Neuronal stem cell (in vitro differentiated cells): Measurements from ENCODE around the gene TMEM236.

Experiments
- DNase-seq: peaks from one replicate; pipeline ENCODE4 v3.0.0-alpha.2; 2013; ENCODE audit warnings: low spot score
- H2AFZ ChIP-seq: one replicate; pipeline ENCODE4 v1.6.1; 2013; ENCODE audit warnings: mild to moderate bottlenecking, low read length, inconsistent platforms
- H2AK5ac ChIP-seq: 2 replicates; pipeline ENCODE4 v1.6.1; 2013; ENCODE audit warnings: low read depth, mild to moderate bottlenecking, inconsistent platforms, low read length, moderate library complexity, mixed read lengths
- H2BK120ac ChIP-seq: 2 replicates; pipeline ENCODE4 v1.6.1; 2013; ENCODE audit warnings: low read depth, mild to moderate bottlenecking, inconsistent platforms, low read length, moderate library complexity, mixed read lengths
- H2BK12ac ChIP-seq: one replicate; pipeline ENCODE4 v1.6.1; 2013; ENCODE audit warnings: low read length, inconsistent platforms
- H2BK15ac ChIP-seq: 2 replicates; pipeline ENCODE4 v1.6.1; 2013; ENCODE audit warnings: mild to moderate bottlenecking, low read length, inconsistent platforms, mixed read lengths
- H2BK5ac ChIP-seq: one replicate; pipeline ENCODE4 v1.6.1; 2013; ENCODE audit warnings: inconsistent platforms, mild to moderate bottlenecking, low read length, moderate library complexity
- H3K14ac ChIP-seq: one replicate; pipeline ENCODE4 v1.6.1; 2013; ENCODE audit warnings: low read length, inconsistent platforms
- H3K18ac ChIP-seq: 2 replicates; pipeline ENCODE4 v1.6.1; 2013; ENCODE audit warnings: low read length, inconsistent platforms
- H3K23ac ChIP-seq: 2 replicates; pipeline ENCODE4 v1.6.1; 2013; ENCODE audit warnings: low read depth, mild to moderate bottlenecking, mixed read lengths, low read length, inconsistent platforms; ENCODE audit not compliant: poor library complexity
- H3K27ac ChIP-seq: replicated peaks from 3 replicates; pipeline ENCODE4 v1.5.1; 2013; ENCODE audit warnings: low read length, inconsistent platforms
- H3K27me3 ChIP-seq, 3 experiments: 2 replicates each; pipeline ENCODE4 v1.6.1; 2013; ENCODE audit warnings: low read length in 3 of 3, mild to moderate bottlenecking in 2 of 3, inconsistent platforms in 1 of 3, low read depth in 1 of 3, mixed read lengths in 1 of 3, moderate library complexity in 1 of 3; ENCODE audit not compliant: control insufficient read depth in 3 of 3, insufficient read depth in 3 of 3
- H3K36me3 ChIP-seq, 2 donors: replicated peaks in 1 of 2; 2 replicates each; pipeline ENCODE4 v1.6.1; 2013; ENCODE audit warnings: low read length in 2 of 2; ENCODE audit not compliant: control insufficient read depth in 2 of 2, insufficient read depth in 2 of 2
- H3K4ac ChIP-seq: 2 replicates; pipeline ENCODE4 v1.6.1; 2013; ENCODE audit warnings: inconsistent platforms, mild to moderate bottlenecking, low read length, moderate library complexity
- H3K4me1 ChIP-seq, 2 donors: 1 replicate in 1 of 2; 2 replicates in 1 of 2; pipeline ENCODE4 v1.6.1; 2013; ENCODE audit warnings: low read length in 2 of 2, low read depth in 1 of 2; ENCODE audit not compliant: control insufficient read depth in 2 of 2, insufficient read depth in 1 of 2
- H3K4me2 ChIP-seq: one replicate; pipeline ENCODE4 v1.6.1; 2013; ENCODE audit warnings: mild to moderate bottlenecking, low read length, inconsistent platforms; ENCODE audit not compliant: insufficient read depth, poor library complexity, severe bottlenecking
- H3K4me3 ChIP-seq, 2 donors: 2 replicates each; pipeline ENCODE4 v1.5.1; 2013; ENCODE audit warnings: low read length in 2 of 2, mild to moderate bottlenecking in 2 of 2, inconsistent platforms in 1 of 2, moderate library complexity in 1 of 2
- H3K79me1 ChIP-seq: one replicate; pipeline ENCODE4 v1.6.1; 2013; ENCODE audit warnings: low read depth, mild to moderate bottlenecking, inconsistent platforms, low read length, moderate library complexity
- H3K9ac ChIP-seq: one replicate; pipeline ENCODE4 v1.6.1; 2013; ENCODE audit warnings: mild to moderate bottlenecking, low read depth, low read length, inconsistent platforms; ENCODE audit not compliant: poor library complexity
- H3K9me3 ChIP-seq, 2 donors: replicated peaks in 1 of 2; 2 replicates each; pipeline versions ENCODE3 to v1.6.1; 2013; ENCODE audit warnings: low read length in 2 of 2, mild to moderate bottlenecking in 2 of 2, inconsistent platforms in 1 of 2, low read depth in 1 of 2, mixed read lengths in 1 of 2, moderate library complexity in 1 of 2; ENCODE audit not compliant: control insufficient read depth in 2 of 2, insufficient read depth in 1 of 2
- H4K8ac ChIP-seq: one replicate; pipeline ENCODE4 v1.6.1; 2013; ENCODE audit warnings: low read depth, mild to moderate bottlenecking, inconsistent platforms, low read length, moderate library complexity
- H4K91ac ChIP-seq: one replicate; pipeline ENCODE4 v1.6.1; 2013; ENCODE audit warnings: low read length, low read depth, mild to moderate bottlenecking, inconsistent platforms; ENCODE audit not compliant: poor library complexity
- WGBS, 2 donors: extraction: QIAGEN DNeasy Blood & Tissue Kit; methylation state at CpG; one replicate each; pipeline ENCODE4 v1.1.7; 2013; ENCODE audit warnings: missing lambda C conversion rate in 2 of 2, mixed read lengths in 1 of 2; ENCODE audit not compliant: insufficient read length in 2 of 2, insufficient replicate concordance in 1 of 2; ENCODE audit errors: extremely low coverage in 2 of 2; 5-methylcytosine and 5-hydroxymethylcytosine counted together

The TMEM236 gene

DNA sequence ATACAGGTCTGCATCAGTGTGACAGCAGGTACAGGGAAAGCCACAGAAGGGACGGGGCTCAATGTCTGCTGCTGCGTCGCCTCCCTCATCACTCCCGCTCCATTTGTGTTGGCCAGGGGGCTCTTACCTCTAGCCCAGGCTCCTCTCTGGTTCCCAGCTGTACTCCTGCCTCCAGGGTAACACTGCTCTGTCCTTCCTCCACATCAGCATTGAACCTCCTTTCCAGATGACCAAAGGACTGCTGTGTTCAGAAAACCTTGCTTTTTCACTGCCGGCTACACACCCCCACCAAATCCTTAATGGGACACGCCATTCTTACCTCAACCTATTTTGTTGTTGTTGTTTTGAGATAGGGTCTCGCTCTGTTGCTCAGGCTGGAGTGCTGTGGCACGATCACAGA lies 2.1 kb upstream of the TMEM236 start:
- Histone ChIP-seq H3K27me3 (no peaks in the 10 kb centered on the region), H2BK15ac (peak overlapping the region; percentile 50), H2AFZ (no peak overlapping the region), H3K9ac (no peak overlapping the region), H3K14ac (no peak overlapping the region), H3K36me3 (no peaks in the 10 kb centered on the region), H2BK12ac (no peak overlapping the region), H2BK5ac (no peak overlapping the region), H3K79me1 (no peaks in the 10 kb centered on the region), H3K18ac (no peak overlapping the region), H2AK5ac (peak overlapping the region; percentile 69), H2BK120ac (peak overlapping the region; percentile 65), H3K4me2 (no peak overlapping the region), H4K91ac (no peak overlapping the region), H3K9me3 (no peaks in the 10 kb centered on the region), H3K4ac (peak overlapping the region; percentile 37), H3K27ac (no peak overlapping the region), H4K8ac (no peak overlapping the region), H3K4me3 (no peak overlapping the region), H3K23ac (peak overlapping the region; percentile 80), H3K4me1 (no peaks in the 10 kb centered on the region)
- no peak for DNase-seq
- WGBS, 2 donors = no CpG with 5 or more reads among the region's 8 CpGs

DNA sequence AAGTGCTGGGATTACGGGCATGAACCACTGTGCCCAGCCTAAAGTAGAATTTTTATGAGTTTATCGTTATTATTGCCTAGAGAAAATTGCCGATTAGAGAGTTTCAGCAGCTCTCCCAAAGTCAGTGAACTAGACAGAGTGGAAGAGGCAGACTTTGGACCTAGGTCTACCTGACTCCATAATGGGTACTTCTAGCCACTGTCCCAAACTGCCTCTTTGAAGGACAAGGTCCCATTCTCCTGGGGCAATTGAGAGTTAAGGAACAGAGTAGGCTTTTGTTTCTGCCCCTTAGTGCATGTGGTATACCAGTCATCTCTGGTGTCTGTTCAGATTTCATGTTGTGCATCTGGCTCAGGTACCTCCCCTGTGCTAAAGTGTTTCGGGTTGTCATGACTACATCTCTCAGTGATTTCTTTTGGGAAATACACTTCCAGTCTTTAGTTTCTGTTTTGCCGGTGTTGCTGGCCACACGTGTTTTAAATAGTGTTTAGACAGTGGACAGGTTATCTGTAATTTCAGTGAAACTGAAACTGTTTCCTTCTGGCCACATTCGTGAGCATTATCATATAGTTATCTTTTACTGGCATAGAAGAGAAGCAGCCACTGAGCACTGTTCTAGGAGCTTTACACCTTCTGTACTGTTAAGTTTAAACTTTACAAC lies 4.7 kb downstream of the TMEM236 start:
- WGBS, 2 donors = no CpG with 5 or more reads among the region's 7 CpGs
- Histone ChIP-seq H3K4me3 (no peak overlapping the region), H3K36me3 (no peaks in the 10 kb centered on the region), H3K27ac (no peak overlapping the region), H3K27me3 (no peaks in the 10 kb centered on the region), H3K18ac (no peak overlapping the region), H2BK15ac (no peak overlapping the region), H3K4me1 (no peaks in the 10 kb centered on the region), H3K23ac (no peak overlapping the region), H4K91ac (no peak overlapping the region), H2AFZ (no peak overlapping the region), H3K79me1 (no peaks in the 10 kb centered on the region), H2BK12ac (no peak overlapping the region), H3K14ac (no peak overlapping the region), H2AK5ac (no peak overlapping the region), H3K4ac (no peak overlapping the region), H3K9me3 (no peaks in the 10 kb centered on the region), H4K8ac (no peak overlapping the region), H3K4me2 (no peak overlapping the region), H3K9ac (no peak overlapping the region), H2BK120ac (no peak overlapping the region), H2BK5ac (no peak overlapping the region)
- no peak for DNase-seq

DNA sequence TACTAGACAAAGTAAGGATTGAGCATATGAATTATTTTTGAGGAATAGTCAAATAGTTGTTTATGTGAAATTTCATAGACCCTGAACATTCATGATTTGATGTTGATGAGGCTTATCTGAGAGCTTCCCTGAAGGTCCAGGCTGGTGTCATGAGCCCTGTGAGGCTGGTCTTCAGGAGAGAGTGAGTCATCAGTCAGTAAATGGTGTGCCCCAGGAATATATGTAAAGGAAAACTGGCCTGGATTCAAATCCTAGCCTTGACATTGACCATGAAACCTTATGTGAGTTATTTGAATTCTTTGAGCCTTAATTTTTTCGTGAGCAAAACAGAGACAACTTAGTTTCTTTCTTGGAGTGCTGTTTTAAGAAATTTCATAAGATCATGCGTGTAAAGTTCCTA lies 6.2 kb downstream of the TMEM236 start:
- no peak overlapping the region for H3K18ac ChIP-seq
- H3K9me3 ChIP-seq = no peaks in the 10 kb centered on the region
- no peak overlapping the region for H3K4ac ChIP-seq
- H3K79me1 ChIP-seq = no peaks in the 10 kb centered on the region
- no peak overlapping the region for H2AFZ ChIP-seq
- no peak overlapping the region for H3K23ac ChIP-seq
- H4K91ac ChIP-seq = no peak overlapping the region
- no peaks in the 10 kb centered on the region for H3K4me1 ChIP-seq
- H3K4me3 ChIP-seq = no peak overlapping the region
- no peak overlapping the region for H2BK15ac ChIP-seq
- no peak for DNase-seq
- no peak overlapping the region for H3K27ac ChIP-seq
- H2BK12ac ChIP-seq = no peak overlapping the region
- H4K8ac ChIP-seq = no peak overlapping the region
- H3K27me3 ChIP-seq = no peaks in the 10 kb centered on the region
- H3K4me2 ChIP-seq = no peak overlapping the region
- no peak overlapping the region for H2BK120ac ChIP-seq
- H2AK5ac ChIP-seq = no peak overlapping the region
- H3K36me3 ChIP-seq = no peaks in the 10 kb centered on the region
- no CpG with 5 or more reads among the region's 2 CpGs for WGBS, 2 donors
- no peak overlapping the region for H2BK5ac ChIP-seq
- H3K9ac ChIP-seq = no peak overlapping the region
- no peak overlapping the region for H3K14ac ChIP-seq

DNA sequence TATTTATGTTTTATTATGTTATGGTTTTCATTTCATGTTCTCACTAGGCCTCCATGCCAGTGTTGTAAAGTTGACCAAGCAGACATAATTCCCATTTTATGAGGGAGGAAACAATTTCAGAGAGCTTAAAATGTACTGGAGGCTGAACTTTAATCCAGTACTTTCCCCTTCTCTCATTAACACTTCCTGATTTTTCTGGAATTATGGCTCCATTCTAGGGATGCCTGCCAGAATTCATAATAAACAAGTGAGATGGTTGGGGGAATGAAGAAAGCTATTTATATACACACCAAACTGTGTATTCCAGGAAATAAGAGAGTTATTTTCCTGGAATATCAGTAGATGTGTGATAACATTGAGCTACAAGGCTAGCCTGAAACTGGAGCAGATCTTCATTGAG lies 6.9 kb downstream of the TMEM236 start:
- Histone ChIP-seq H2AK5ac (no peak overlapping the region), H3K27ac (no peak overlapping the region), H4K8ac (no peak overlapping the region), H3K4me2 (no peak overlapping the region), H3K27me3 (no peaks in the 10 kb centered on the region), H3K18ac (no peak overlapping the region), H2BK5ac (no peak overlapping the region), H2BK12ac (no peak overlapping the region), H2BK15ac (no peak overlapping the region), H2BK120ac (no peak overlapping the region), H3K9me3 (no peaks in the 10 kb centered on the region), H2AFZ (no peak overlapping the region), H3K36me3 (no peaks in the 10 kb centered on the region), H4K91ac (no peak overlapping the region), H3K4me3 (no peak overlapping the region), H3K79me1 (no peaks in the 10 kb centered on the region), H3K9ac (no peak overlapping the region), H3K4ac (no peak overlapping the region), H3K4me1 (no peaks in the 10 kb centered on the region), H3K23ac (no peak overlapping the region), H3K14ac (no peak overlapping the region)
- no peak for DNase-seq
